WTC11 (cell line): ENCODE results near the gene ZNF516.

ENCODE experiments used
- ATF1 ChIP-seq: sonication (generic); formaldehyde crosslinking; IDR thresholded peaks from 2 replicates; pipeline ENCODE4 v1.8.1; 2023; ENCODE audit warnings: mild to moderate bottlenecking, moderate library complexity, missing genetic modification reagents
- ATF2 ChIP-seq: sonication (generic); formaldehyde crosslinking; IDR thresholded peaks from 2 replicates; pipeline ENCODE4 v1.8.1; 2022; ENCODE audit warnings: low read depth, missing genetic modification reagents, borderline replicate concordance
- CTCF ChIP-seq: fragments of 200-600 bp; IDR thresholded peaks from 2 replicates; pipeline ENCODE4 v1.8.0; 2022; ENCODE audit warnings: antibody characterized with exemption
- E2F1 ChIP-seq: sonication (generic); formaldehyde crosslinking; IDR thresholded peaks from 2 replicates; pipeline ENCODE4 v1.8.0; 2022; ENCODE audit warnings: mild to moderate bottlenecking, missing genetic modification reagents
- NFE2L1 ChIP-seq: sonication (generic); formaldehyde crosslinking; IDR thresholded peaks from 2 replicates; pipeline ENCODE4 v1.8.1; 2023; ENCODE audit warnings: missing genetic modification reagents
- SMAD4 ChIP-seq: sonication (generic); formaldehyde crosslinking; IDR thresholded peaks from 2 replicates; pipeline ENCODE4 v1.8.0; 2022; ENCODE audit warnings: mild to moderate bottlenecking, missing genetic modification reagents
- SP1 ChIP-seq: sonication (generic); formaldehyde crosslinking; conservative IDR thresholded peaks from 2 replicates; pipeline ENCODE4 v1.8.1; 2022; ENCODE audit warnings: missing genetic modification reagents
- TCF7 ChIP-seq: sonication (generic); formaldehyde crosslinking; IDR thresholded peaks from 2 replicates; pipeline ENCODE4 v1.8.0; 2022; ENCODE audit warnings: mild to moderate bottlenecking, low read depth, missing genetic modification reagents, moderate library complexity
- TEAD1 ChIP-seq: sonication (generic); formaldehyde crosslinking; IDR thresholded peaks from 2 replicates; pipeline ENCODE4 v1.8.0; 2022; ENCODE audit warnings: mild to moderate bottlenecking, missing genetic modification reagents
- ZNF281 ChIP-seq: sonication (generic); formaldehyde crosslinking; IDR thresholded peaks from 2 replicates; pipeline ENCODE4 v1.8.0; 2023; ENCODE audit warnings: mild to moderate bottlenecking, missing genetic modification reagents
- ZNF423 ChIP-seq: fragments of 250-450 bp; sonication (Bioruptor Pico); IDR thresholded peaks from 2 replicates; pipeline ENCODE4 v2.1.2; 2022; ENCODE audit warnings: mild to moderate bottlenecking, moderate library complexity

- TF ChIP-seq SMAD4 (CRISPR knock-in tag) (no peak), ZNF423 (CRISPR knock-in tag) (no peak), ATF1 (no peak), TCF7 (CRISPR knock-in tag) (no peak), E2F1 (CRISPR knock-in tag) (no peak), SP1 (no peak), CTCF (no peak), NFE2L1 (no peak), ZNF281 (CRISPR knock-in tag) (no peak), ATF2 (CRISPR knock-in tag) (no peak), TEAD1 (no peak)
Measured at GRCh38 chr18:76359909-76360308, 135.1 kb downstream of the ZNF516 start.
